Right atrium auricular region (tissue), 2 donors: ENCODE measurements around the gene NTRK1. TPM values are rescaled to one million over a fixed set of nuclear protein-coding genes. Genes with fewer than 3 reads are reported as not detected.

Experiments used
- DNase-seq: peaks from one replicate; pipeline ENCODE4 v3.0.0-alpha.2; 2019; ENCODE audit warnings: low spot score
- H3K27ac ChIP-seq, 2 donors: fragments of 200-600 bp; sonication (generic); 1 replicate in 1 of 2; 2 replicates in 1 of 2; pipeline ENCODE4 v1.5.1; 2016 to 2019
- H3K27me3 ChIP-seq, 2 donors: fragments of 200-600 bp; sonication (generic); one replicate each; pipeline versions ENCODE4 v1.5.1 to v1.6.0; 2017 to 2019
- H3K36me3 ChIP-seq: fragments of 200-600 bp; sonication (generic); one replicate; pipeline ENCODE4 v1.5.1; 2016
- H3K4me1 ChIP-seq, 2 donors: fragments of 200-600 bp; sonication (generic); one replicate each; pipeline versions ENCODE4 v1.5.1 to v1.6.0; 2017 to 2019
- H3K4me3 ChIP-seq, 2 donors: fragments of 200-600 bp; sonication (generic); 1 replicate in 1 of 2; 2 replicates in 1 of 2; pipeline ENCODE4 v1.5.1; 2017 to 2019; ENCODE audit warnings: mild to moderate bottlenecking in 1 of 2, moderate library complexity in 1 of 2
- H3K9me3 ChIP-seq, 2 donors: fragments of 200-600 bp; sonication (generic); one replicate each; pipeline ENCODE4 v1.5.1; 2019
- CTCF ChIP-seq, 2 donors: fragments of 200-600 bp; sonication (generic); IDR thresholded peaks; one replicate each; pipeline ENCODE4 v1.5.1; 2019; ENCODE audit warnings: antibody characterized with exemption in 2 of 2
- total RNA-seq, 2 donors: library from RNA; depleted of rRNA; stranded (reverse); fragments of >200 nt; gene quantifications; one replicate each; pipeline ENCODE4 v1.1.0, GENCODE V29; 2016

NTRK1 gene
- total RNA-seq, 2 donors from 2014 or later = 0.43 to 1.7 TPM

- DNase-seq = no peak
- no peaks in the 10 kb centered on the region for H3K36me3 ChIP-seq
- no peaks in the 10 kb centered on the region for H3K9me3 ChIP-seq
- peak overlapping the region in 1 of 2 donors; percentile 21 for H3K27ac ChIP-seq
- peaks cover 0 to 79% of the 10 kb centered on the region in 2 donors for H3K4me1 ChIP-seq
- H3K4me3 ChIP-seq = no peak overlapping the region
- TF ChIP-seq CTCF (IDR thresholded peaks at IDR 0.05) = no peak
- H3K27me3 ChIP-seq = no peaks in the 10 kb centered on the region
These were observed 40.9 kb downstream of the NTRK1 start for GRCh38 chr1:156901590-156901900.

GRCh38 chr1:156901966-156902915 lies 41.6 kb downstream of the NTRK1 start:
- H3K27ac ChIP-seq = no peak overlapping the region
- DNase-seq = no peak
- no peak overlapping the region for H3K4me3 ChIP-seq
- no peak for TF ChIP-seq CTCF (IDR thresholded peaks at IDR 0.05)
- H3K27me3 ChIP-seq = no peaks in the 10 kb centered on the region
- H3K36me3 ChIP-seq = no peaks in the 10 kb centered on the region
- peaks cover 0 to 72% of the 10 kb centered on the region in 2 donors for H3K4me1 ChIP-seq
- no peaks in the 10 kb centered on the region for H3K9me3 ChIP-seq

GRCh38 chr1:156903328-156904091 lies 42.8 kb downstream of the NTRK1 start:
- DNase-seq = no peak
- Histone ChIP-seq H3K27me3 (no peaks in the 10 kb centered on the region), H3K27ac (no peak overlapping the region), H3K36me3 (no peaks in the 10 kb centered on the region), H3K4me3 (no peak overlapping the region), H3K4me1 (peaks cover 0 to 71% of the 10 kb centered on the region in 2 donors), H3K9me3 (no peaks in the 10 kb centered on the region)
- TF ChIP-seq CTCF (IDR thresholded peaks at IDR 0.05) = no peak

- H3K27ac ChIP-seq = no peak overlapping the region
- no peak for DNase-seq
- no peak for TF ChIP-seq CTCF (IDR thresholded peaks at IDR 0.05)
- H3K4me3 ChIP-seq = no peak overlapping the region
- no peaks in the 10 kb centered on the region for H3K27me3 ChIP-seq
- peaks cover 2% of the 10 kb centered on the region for H3K36me3 ChIP-seq
- peaks cover 0 to 66% of the 10 kb centered on the region in 2 donors for H3K4me1 ChIP-seq
- no peaks in the 10 kb centered on the region for H3K9me3 ChIP-seq
These were observed 43.7 kb downstream of the NTRK1 start for GRCh38 chr1:156904187-156904959.

GRCh38 chr1:156905176-156905575 lies 44.5 kb downstream of the NTRK1 start:
- DNase-seq = no peak
- H3K9me3 ChIP-seq = no peaks in the 10 kb centered on the region
- no peak overlapping the region for H3K27ac ChIP-seq
- peaks cover 8% of the 10 kb centered on the region for H3K36me3 ChIP-seq
- no peaks in the 10 kb centered on the region for H3K27me3 ChIP-seq
- no peak overlapping the region for H3K4me3 ChIP-seq
- H3K4me1 ChIP-seq = peaks cover 0 to 58% of the 10 kb centered on the region in 2 donors
- no peak for TF ChIP-seq CTCF (IDR thresholded peaks at IDR 0.05)
